WI38 (cell line): ENCODE data around the gene RHEBL1.

Experiments used
- H3K4me3 ChIP-seq: 2 replicates; pipeline ENCODE4 v1.5.1; 2011; ENCODE audit warnings: low read depth, mild to moderate bottlenecking, control low read depth, low read length
- TF ChIP-seq, protein P1 (sequence below): IDR thresholded peaks from 2 replicates; pipeline ENCODE4 v1.5.1; 2012; ENCODE audit warnings: low read depth, mild to moderate bottlenecking, control low read depth, low read length

RHEBL1 gene

DNA sequence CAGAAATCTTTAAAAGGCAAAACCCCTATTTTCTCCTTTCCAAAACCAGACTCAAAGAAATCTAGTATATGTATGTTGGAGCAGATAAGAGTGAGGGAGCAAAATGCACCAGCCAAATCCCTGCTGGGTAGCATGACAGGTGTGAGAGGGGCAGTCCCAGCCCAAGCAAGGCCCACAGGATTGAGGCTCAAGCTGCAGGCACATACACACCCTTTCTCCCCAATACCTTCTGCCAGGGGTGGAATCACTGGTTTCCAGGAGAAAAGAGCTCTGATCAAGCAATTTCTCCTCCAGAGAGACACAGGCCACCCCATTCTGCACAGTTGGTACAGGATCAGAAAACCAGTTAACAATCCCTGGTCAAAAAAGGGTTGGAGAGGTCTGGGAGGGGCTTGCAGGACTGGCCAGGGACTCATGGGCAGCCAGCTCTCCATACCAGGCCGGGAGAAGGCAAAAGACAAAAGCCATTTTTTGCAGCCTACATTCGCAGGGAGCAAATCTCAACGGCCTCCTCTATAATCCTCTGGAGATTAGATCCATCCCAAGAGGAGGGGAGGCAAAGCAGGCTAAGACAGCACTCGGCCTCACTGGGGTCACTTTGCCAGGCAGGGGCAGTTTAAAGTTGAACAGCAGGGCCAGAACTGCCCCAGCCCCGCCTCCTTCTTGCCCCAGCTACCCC, 11.3 kb downstream of the RHEBL1 start:
- TF ChIP-seq, protein P1, sequence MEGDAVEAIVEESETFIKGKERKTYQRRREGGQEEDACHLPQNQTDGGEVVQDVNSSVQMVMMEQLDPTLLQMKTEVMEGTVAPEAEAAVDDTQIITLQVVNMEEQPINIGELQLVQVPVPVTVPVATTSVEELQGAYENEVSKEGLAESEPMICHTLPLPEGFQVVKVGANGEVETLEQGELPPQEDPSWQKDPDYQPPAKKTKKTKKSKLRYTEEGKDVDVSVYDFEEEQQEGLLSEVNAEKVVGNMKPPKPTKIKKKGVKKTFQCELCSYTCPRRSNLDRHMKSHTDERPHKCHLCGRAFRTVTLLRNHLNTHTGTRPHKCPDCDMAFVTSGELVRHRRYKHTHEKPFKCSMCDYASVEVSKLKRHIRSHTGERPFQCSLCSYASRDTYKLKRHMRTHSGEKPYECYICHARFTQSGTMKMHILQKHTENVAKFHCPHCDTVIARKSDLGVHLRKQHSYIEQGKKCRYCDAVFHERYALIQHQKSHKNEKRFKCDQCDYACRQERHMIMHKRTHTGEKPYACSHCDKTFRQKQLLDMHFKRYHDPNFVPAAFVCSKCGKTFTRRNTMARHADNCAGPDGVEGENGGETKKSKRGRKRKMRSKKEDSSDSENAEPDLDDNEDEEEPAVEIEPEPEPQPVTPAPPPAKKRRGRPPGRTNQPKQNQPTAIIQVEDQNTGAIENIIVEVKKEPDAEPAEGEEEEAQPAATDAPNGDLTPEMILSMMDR: no peak
- H3K4me3 ChIP-seq: peak overlapping the region; percentile 93

GRCh38 chr12:49057888-49058287, 11.9 kb downstream of the RHEBL1 start:
- TF ChIP-seq, protein P1: no peak
- H3K4me3 ChIP-seq: peak overlapping the region; percentile 93

DNA sequence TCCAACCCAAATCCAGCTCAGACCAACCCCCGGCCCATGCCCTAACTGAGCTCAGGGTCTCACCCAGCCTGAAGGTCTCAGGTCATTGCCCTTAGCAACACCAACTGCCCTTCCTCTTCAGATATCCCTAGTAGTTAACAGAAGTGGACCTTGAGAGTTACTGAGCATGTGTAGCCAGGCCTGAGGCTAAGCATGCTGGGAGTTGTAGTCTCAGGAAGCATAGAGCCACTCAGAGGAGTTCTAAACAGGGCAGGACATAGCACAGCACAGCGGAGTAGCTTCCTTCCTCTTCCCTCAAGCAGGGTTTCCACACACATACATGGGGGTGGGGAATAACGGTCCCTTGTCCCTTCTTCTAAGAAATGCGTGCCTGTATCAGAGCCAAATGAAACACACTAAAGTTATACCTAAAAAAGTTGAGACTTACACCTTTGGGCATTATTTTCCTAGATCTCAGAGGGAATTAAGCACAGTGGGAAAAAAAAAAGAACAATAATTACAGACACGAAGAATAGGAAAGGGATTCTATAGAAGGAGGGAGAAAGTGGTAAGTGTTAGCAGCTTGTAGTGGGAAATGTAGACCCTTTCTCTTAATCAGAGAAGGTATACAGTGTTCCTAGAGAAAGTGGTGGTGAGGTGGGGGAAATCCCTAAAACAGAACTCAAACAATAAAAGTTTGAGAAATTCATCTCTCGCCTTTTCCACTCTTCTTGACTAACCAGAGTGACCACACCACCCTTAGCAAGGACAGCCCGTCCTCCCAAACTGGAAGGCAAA, 13.6 kb downstream of the RHEBL1 start:
- TF ChIP-seq, protein P1: no peak
- H3K4me3 ChIP-seq: peak overlapping the region; percentile 93

- no peak overlapping the region for H3K4me3 ChIP-seq
- TF ChIP-seq, protein P1: no peak
Observed at GRCh38 chr12:49055092-49055491, 14.7 kb downstream of the RHEBL1 start.

DNA sequence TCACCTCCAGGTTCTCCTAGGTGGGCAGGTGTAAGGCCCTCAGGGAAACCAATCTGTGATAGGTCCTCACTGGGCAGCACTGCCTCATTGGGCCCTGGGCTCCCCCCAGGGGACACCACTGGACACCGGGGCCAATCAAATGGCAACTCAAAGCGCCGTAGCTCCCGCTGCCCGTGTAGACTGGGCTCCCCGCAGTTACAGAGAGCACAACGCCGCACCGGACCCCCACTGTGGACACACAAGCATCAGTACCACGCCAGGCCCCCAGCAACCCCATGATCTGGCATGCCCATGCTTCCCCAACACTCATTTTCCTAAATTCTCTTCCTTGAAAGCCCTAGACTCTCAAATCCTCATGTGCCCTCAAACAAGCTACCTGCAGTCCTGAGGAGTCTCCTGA, 15.3 kb downstream of the RHEBL1 start:
- TF ChIP-seq, protein P1: no peak
- no peak overlapping the region for H3K4me3 ChIP-seq

GRCh38 chr12:49054096-49054495, 15.7 kb downstream of the RHEBL1 start:
- H3K4me3 ChIP-seq: no peak overlapping the region

More at GRCh38 chr12:49054096-49054495, 15.7 kb downstream of the RHEBL1 start:
- TF ChIP-seq, protein P1: no peak
